GM19372 (cell line): ENCODE data around the gene AKAP13.
"Not testable (repeated sequence)": the region's sequence is repeated elsewhere in the genome, so short reads cannot be mapped to it uniquely, and the experiment has no call there.

ENCODE experiments used
- ATAC-seq: cut with Tn5 transposase; IDR thresholded peaks from one replicate; pipeline ENCODE4 v1.9.1; 2021; ENCODE audit warnings: mild to moderate bottlenecking, low read depth, moderate library complexity; ENCODE audit not compliant: unreplicated experiment

Gene AKAP13

GRCh38 chr15:85473455-85473854, 93.1 kb downstream of the AKAP13 start:
- ATAC-seq: no peak

DNA sequence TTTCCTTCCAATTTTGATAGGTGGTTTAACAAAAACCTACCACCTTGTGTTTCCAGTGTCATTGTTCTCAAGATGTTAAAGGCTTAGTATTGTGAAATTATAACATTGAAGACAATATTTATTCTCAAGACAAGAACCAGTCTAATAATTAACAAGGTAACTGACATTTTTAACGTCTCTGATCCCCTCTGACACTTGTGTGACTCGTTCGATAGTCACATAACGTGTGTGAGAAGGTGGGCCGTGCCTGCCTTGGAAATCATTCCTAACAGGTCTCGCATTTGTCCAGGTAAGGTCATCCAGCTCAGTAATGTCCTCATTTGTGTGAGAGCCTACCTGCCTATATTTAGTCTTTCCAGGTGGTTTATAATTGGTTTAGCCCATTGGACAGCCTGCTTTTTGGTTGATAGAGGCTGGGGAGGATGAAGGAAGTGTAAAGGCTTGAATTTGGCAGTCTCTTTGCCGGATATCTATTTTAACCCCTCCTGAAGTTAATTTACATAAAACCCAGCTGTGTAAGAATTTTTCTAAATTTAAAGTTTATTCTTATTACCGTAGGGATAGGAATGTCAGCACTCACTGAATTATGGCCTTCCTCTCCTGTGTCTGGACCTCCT, 94.4 kb downstream of the AKAP13 start:
- peak; percentile 50 for ATAC-seq

- peak; percentile 55 for ATAC-seq
Observed at GRCh38 chr15:85475317-85475701, 94.9 kb downstream of the AKAP13 start.

GRCh38 chr15:85475711-85476110, 95.3 kb downstream of the AKAP13 start:
- no peak for ATAC-seq

DNA sequence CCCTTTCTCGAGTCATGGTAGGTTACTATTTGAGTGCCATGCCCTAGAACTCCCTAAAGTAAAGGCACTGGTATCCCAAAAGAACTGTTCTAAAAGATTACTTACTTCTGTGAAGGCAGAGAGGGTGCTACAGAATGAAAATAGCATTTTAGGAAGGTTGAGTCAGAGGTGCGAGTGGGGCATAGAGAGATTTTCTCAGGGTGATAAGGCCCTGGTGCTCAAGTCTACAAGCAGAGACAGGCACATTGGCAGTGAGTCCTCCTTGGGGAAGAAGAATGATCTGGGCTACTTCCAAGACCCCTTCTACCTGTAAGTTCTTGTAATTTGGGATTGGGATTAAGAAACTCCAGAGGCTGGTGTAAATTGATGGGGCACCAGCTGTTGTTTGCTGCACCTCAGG, 96.7 kb downstream of the AKAP13 start:
- ATAC-seq: no peak

DNA sequence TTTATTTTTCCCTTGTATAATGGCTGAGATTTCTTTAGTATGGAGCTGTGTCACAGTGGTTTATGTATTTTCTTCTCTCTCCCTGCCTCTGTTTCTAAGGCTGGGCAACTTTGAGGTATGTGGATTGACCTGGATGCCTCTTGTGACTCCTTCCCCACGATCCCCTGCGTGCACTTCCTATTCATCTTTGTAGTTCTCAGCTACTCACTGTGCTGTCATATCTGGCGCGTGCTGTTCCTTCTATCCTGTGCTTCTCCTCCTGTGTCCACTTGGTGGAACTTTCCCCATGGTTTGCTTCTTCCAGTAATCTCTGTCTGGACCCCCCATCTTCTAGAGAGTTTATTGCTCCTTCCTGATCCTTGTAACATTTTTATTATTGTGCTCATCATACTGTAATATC, 97.3 kb downstream of the AKAP13 start:
- no peak for ATAC-seq

DNA sequence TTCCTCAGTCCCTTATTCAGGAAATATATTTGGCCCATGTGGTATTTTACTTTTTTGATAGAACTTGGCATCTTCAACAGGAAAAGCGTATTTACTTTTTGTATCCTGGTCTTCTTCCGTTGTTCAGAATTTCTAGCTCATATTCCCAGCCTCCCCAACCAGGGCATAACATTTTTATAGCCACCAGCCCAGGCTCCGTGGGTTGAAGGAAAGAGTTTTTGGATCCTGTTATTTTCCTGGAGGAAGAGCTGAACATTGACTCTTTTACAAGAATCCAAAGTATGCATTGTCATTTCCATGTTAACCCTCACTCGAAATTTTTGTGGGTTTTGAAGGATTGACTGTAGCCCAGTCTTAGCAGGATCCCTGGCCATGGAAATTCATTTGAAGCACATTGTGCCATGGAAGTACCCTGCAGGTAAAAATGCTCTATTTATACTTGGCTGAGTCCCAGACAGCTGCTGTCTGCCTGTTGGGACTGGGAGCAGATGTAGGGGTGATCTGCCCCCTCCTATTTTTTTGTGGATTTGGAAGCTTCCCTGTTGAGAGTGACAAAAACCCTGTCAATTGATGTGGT, 98.8 kb downstream of the AKAP13 start:
- ATAC-seq: no peak

GRCh38 chr15:85480923-85481322, 100.5 kb downstream of the AKAP13 start:
- ATAC-seq: no peak

DNA sequence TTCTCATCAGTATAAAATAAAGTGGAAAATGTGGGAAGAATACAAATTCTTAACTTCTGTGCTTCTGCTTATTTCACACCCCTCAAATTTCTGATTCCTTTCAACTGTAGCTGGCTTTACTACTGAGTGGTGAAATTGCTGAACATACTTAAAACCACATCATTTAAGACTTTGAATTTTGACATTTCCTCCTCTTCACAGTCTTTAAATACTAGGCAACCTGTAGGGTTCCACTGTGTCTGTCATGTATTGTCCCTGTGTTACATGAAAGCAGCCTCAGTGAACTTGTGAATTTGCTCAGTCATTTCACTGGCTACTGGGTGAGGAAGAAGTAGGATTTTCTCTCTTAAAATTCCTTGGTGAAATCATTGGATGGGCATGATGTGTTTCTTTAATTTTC, 101.1 kb downstream of the AKAP13 start:
- not testable (repeated sequence) for ATAC-seq

GRCh38 chr15:85482894-85483293, 102.5 kb downstream of the AKAP13 start:
- ATAC-seq: no peak

DNA sequence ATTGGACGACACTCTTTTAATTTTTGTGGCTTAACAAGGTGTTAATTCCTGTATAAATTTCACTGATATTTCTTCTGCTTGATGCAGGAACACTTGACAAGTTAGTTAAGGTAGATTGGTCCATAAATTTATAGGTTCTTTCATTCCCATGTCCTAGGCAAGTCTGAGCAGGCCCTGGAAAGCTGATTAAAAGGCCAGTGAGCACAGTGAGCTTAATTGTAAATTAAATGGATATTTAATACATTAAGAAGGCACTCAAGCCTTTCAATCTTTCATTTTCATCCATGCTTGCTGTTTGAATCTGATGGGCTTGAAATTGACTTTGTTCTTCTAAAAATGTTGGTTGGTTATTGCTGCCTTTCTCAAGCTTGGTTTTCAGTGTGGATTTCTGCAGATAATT, 103.6 kb downstream of the AKAP13 start:
- not testable (repeated sequence) for ATAC-seq

DNA sequence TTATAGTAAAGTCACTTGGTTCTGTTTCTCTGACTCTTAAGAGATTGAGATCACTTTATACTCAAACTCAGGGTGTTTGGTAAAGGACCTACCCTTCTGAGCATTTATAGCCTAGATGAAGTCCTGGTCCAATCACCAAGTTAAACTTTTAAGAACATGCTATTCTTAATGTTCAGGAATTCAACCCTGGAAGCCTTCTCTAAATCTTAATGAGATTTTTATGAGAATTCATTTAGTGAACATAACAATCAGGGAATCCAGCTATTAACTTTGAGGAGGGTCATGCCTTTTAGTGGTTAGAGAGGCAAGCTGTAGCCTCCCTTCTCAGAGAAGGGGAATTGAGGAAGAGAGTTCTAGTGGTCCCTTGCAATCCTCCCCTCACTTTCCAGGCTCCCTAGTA, 104.5 kb downstream of the AKAP13 start:
- ATAC-seq: not testable (repeated sequence)

- peak; percentile 72 for ATAC-seq
Observed at GRCh38 chr15:85485956-85486567, 105.7 kb downstream of the AKAP13 start.

- ATAC-seq: not testable (repeated sequence)
Observed at GRCh38 chr15:85487796-85488195, 107.4 kb downstream of the AKAP13 start.

DNA sequence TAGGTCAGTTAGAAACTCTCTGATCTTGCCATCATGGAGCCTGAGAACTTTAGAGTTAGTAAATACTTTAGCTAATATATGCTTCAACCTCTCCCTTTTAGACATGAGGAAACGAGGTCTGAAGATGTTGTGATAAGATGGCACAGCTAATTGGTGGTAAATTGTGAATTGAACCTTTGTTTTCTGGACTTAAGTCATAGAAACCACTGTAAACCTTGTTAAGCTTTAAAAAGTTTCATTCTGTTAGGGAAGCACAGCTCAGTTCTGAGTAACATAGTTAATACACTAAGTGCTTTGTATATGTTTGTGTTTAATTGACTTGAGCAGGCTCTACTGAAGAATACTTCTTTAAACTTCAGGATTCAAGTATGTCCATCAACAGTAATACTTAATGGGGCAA, 108.6 kb downstream of the AKAP13 start:
- ATAC-seq: no peak

DNA sequence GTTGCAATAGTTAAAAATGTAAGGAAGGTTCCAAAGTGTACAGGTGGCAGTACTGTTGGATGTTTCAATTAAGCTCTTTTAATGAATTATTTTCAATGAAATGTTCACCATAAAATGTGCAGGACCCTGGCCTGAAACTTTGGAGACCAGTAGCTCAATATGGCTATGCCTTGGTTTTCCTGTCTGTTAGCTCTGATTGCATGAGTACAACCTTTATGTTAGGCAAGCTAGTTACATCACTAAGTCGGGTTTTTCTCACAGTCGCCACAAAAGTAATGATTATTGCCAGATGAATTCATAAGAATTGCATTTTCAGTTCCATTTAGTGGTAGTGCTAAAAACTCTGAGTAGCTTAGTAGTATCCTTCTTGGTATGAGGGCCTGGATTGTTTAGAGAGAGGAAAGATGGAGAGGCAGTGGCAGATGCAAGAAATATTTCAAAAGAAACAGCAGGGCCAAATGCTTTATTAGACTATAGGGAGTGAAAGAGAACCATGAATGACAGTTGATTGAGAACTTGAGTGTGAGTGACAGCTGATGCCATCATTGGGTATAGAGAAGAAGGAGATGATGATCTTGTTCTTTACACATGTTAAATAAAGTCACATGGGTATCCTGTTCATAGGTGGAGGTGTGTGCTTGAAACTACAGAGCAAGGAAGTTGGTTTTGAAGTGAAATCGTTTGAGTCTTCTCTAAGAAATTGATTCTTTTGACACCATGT, 109.5 kb downstream of the AKAP13 start:
- ATAC-seq: no peak

GRCh38 chr15:85490856-85491255, 110.5 kb downstream of the AKAP13 start:
- ATAC-seq: no peak

DNA sequence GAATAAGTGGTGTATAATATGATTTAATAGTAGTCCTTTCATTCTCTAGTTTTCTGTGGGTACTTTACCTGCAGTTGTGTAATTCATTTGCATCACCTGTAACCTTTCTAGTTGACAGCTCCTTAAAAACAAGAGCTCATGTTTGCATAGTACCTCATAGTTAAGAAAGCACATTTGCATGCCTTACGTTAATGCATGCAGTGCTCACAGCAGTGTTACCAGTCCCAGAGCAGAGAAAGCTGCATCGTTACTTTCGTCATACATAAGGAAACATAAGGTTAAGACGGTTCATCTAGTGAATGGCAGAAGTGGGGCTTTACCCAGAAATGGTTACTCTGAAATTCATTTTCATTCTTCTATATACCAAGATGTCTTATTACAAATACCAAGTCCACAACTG, 111.3 kb downstream of the AKAP13 start:
- no peak for ATAC-seq

GRCh38 chr15:85492406-85492805, 112.0 kb downstream of the AKAP13 start:
- ATAC-seq: no peak

GRCh38 chr15:85493260-85493659, 112.9 kb downstream of the AKAP13 start:
- ATAC-seq: no peak

DNA sequence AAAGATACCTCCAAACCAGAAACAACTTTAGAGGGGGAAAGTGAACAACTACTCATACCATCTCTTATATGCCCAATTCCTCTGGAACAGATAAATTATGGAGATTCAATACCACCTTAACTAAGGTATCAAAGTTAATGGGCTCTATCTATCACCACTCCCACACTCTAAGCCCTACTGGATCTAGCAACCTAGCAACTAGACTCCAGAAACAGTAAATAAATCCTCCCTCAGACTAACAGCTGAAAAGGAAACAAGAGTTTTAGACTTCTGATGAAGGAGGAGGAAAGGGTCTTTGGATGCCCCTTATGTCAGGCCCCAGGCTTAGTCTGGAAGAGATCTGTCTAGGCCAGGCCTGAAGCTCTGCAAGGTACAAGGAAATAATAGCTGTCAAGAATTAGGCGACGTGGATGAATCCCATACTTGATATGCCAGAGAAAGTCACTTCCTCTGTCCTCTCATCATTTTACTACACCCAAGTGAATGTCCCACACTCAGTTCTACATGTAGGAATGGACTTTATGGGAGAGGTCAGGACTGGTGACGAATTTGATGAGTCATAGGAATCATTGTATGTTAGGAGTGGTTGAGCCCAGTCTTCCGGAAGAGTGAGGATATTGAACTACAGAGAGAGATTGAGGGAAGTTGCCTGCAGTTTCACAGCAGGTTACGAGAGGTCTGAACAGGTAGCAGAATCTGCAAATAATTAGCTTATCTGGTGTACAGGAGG, 113.8 kb downstream of the AKAP13 start:
- no peak for ATAC-seq
